Activated T-helper 1 cell treated with anti-CD3 and anti-CD28 coated beads, Interleukin-12 subunit alpha, Interleukin-12 subunit beta, Interleukin-2, Interleukin-4 antibody, amounts not matched to agents 30 ng/mL and 10 ng/mL and 1 ng/mL, durations not matched to agents 14 hours and 24 hours and 36 hours (primary cell): Measurements from ENCODE around the gene CCL4. TPM values are rescaled to one million over a fixed set of nuclear protein-coding genes. Genes with fewer than 3 reads are reported as not detected.
A peak's percentile ranks its signal among the peaks of the same experiment; 100 is the strongest.

Experiments
- DNase-seq: peaks from one replicate; pipeline ENCODE4 v3.0.0; 2021; ENCODE audit warnings: low spot score
- H3K27ac Mint-ChIP-seq: one replicate; pipeline ENCODE4 v1.8.0; 2021; ENCODE audit warnings: mild to moderate bottlenecking, mixed read lengths
- H3K27me3 Mint-ChIP-seq: one replicate; pipeline ENCODE4 v1.8.0; 2022; ENCODE audit warnings: mild to moderate bottlenecking, moderate library complexity, mixed read lengths; ENCODE audit not compliant: insufficient read depth
- H3K36me3 Mint-ChIP-seq: one replicate; pipeline ENCODE4 v1.8.0; 2021; ENCODE audit warnings: low read depth, mixed read lengths
- H3K4me1 Mint-ChIP-seq: one replicate; pipeline ENCODE4 v1.8.0; 2021; ENCODE audit warnings: low read depth, mixed read lengths
- H3K4me3 Mint-ChIP-seq: one replicate; pipeline ENCODE4 v1.8.0; 2021; ENCODE audit warnings: mild to moderate bottlenecking, moderate library complexity, mixed read lengths
- H3K9me3 Mint-ChIP-seq: one replicate; pipeline ENCODE4 v1.8.0; 2021; ENCODE audit warnings: mixed read lengths
- intact Hi-C: fragments of 100-400 bp; cut with micrococcal nuclease; formaldehyde crosslinking; loops from one replicate; pipeline ENCODE4 v1.15.1; 2024
- total RNA-seq: library from RNA; stranded (reverse); gene quantifications from 2 replicates; pipeline ENCODE4 v1.2.3, GENCODE V29; 2022

Gene CCL4
- total RNA-seq, 1 donor from 2014 or later, result 1,230 TPM

- intact Hi-C loops, result no loop called here
- Mint-ChIP-seq H3K27ac (no peak overlapping the region), H3K4me3 (no peak overlapping the region), H3K27me3 (peaks cover 3% of the 10 kb centered on the region), H3K36me3 (no peaks in the 10 kb centered on the region), H3K4me1 (no peaks in the 10 kb centered on the region), H3K9me3 (no peaks in the 10 kb centered on the region)
- DNase-seq, result no peak
Measured at GRCh38 chr17:36142806-36143205, 39.2 kb downstream of the CCL4 start.

- Mint-ChIP-seq H3K27ac (no peak overlapping the region), H3K4me1 (no peaks in the 10 kb centered on the region), H3K36me3 (no peaks in the 10 kb centered on the region), H3K27me3 (peaks cover 6% of the 10 kb centered on the region), H3K4me3 (no peak overlapping the region), H3K9me3 (no peaks in the 10 kb centered on the region)
- intact Hi-C loops, result no loop called here
- no peak for DNase-seq
Measured at GRCh38 chr17:36144014-36144413, 40.4 kb downstream of the CCL4 start.

GRCh38 chr17:36144981-36145729 lies 41.5 kb downstream of the CCL4 start:
- Mint-ChIP-seq H3K4me1 (no peaks in the 10 kb centered on the region), H3K27me3 (peaks cover 6% of the 10 kb centered on the region), H3K27ac (no peak overlapping the region), H3K4me3 (no peak overlapping the region), H3K36me3 (no peaks in the 10 kb centered on the region), H3K9me3 (no peaks in the 10 kb centered on the region)
- intact Hi-C loops, result no loop called here
- DNase-seq, result no peak

- DNase-seq, result no peak
- Mint-ChIP-seq H3K27me3 (peaks cover 9% of the 10 kb centered on the region), H3K36me3 (no peaks in the 10 kb centered on the region), H3K4me3 (no peak overlapping the region), H3K27ac (no peak overlapping the region), H3K4me1 (no peaks in the 10 kb centered on the region), H3K9me3 (no peaks in the 10 kb centered on the region)
- intact Hi-C loops, result no loop called here
Measured at GRCh38 chr17:36147601-36148000, 44.0 kb downstream of the CCL4 start.

- peak; percentile 48 for DNase-seq
- H3K4me1 Mint-ChIP-seq, result peaks cover 4% of the 10 kb centered on the region
- no peaks in the 10 kb centered on the region for H3K9me3 Mint-ChIP-seq
- H3K27ac Mint-ChIP-seq, result no peak overlapping the region
- H3K36me3 Mint-ChIP-seq, result no peaks in the 10 kb centered on the region
- intact Hi-C loops, result loop anchor here (1.0 kb wide), 4 partner anchors 76 to 299 kb away; no protein-coding TSS in a partner anchor
- peaks cover 11% of the 10 kb centered on the region for H3K27me3 Mint-ChIP-seq
- H3K4me3 Mint-ChIP-seq, result no peak overlapping the region
Measured at GRCh38 chr17:36148559-36149295, 45.1 kb downstream of the CCL4 start.

GRCh38 chr17:36149296-36149820 lies 45.7 kb downstream of the CCL4 start:
- peaks cover 10% of the 10 kb centered on the region for H3K4me1 Mint-ChIP-seq

GRCh38 chr17:36151891-36152638 lies 48.4 kb downstream of the CCL4 start:
- H3K4me1 Mint-ChIP-seq, result peaks cover 11% of the 10 kb centered on the region
- DNase-seq, result no peak
- no peaks in the 10 kb centered on the region for H3K36me3 Mint-ChIP-seq
- H3K9me3 Mint-ChIP-seq, result no peaks in the 10 kb centered on the region
- peaks cover 19% of the 10 kb centered on the region for H3K27me3 Mint-ChIP-seq
- H3K27ac Mint-ChIP-seq, result no peak overlapping the region
- no peak overlapping the region for H3K4me3 Mint-ChIP-seq
- intact Hi-C loops, result no loop called here

More at GRCh38 chr17:36149296-36149820, 45.7 kb downstream of the CCL4 start:
- intact Hi-C loops, result loop anchor here (1.0 kb wide), 4 partner anchors 77 to 300 kb away; no protein-coding TSS in a partner anchor
- Mint-ChIP-seq H3K27me3 (peaks cover 11% of the 10 kb centered on the region), H3K4me3 (no peak overlapping the region), H3K9me3 (no peaks in the 10 kb centered on the region), H3K36me3 (no peaks in the 10 kb centered on the region), H3K27ac (no peak overlapping the region)
- DNase-seq, result no peak

GRCh38 chr17:36152639-36153120 lies 49.1 kb downstream of the CCL4 start:
- DNase-seq, result no peak
- no peak overlapping the region for H3K27ac Mint-ChIP-seq
- H3K36me3 Mint-ChIP-seq, result no peaks in the 10 kb centered on the region
- H3K9me3 Mint-ChIP-seq, result no peaks in the 10 kb centered on the region
- no peak overlapping the region for H3K4me3 Mint-ChIP-seq
- peaks cover 20% of the 10 kb centered on the region for H3K27me3 Mint-ChIP-seq
- intact Hi-C loops, result no loop called here
- peaks cover 11% of the 10 kb centered on the region for H3K4me1 Mint-ChIP-seq

- no peaks in the 10 kb centered on the region for H3K36me3 Mint-ChIP-seq
- intact Hi-C loops, result no loop called here
- peaks cover 11% of the 10 kb centered on the region for H3K4me1 Mint-ChIP-seq
- no peak overlapping the region for H3K27ac Mint-ChIP-seq
- H3K9me3 Mint-ChIP-seq, result no peaks in the 10 kb centered on the region
- H3K4me3 Mint-ChIP-seq, result no peak overlapping the region
- no peak for DNase-seq
- H3K27me3 Mint-ChIP-seq, result peaks cover 17% of the 10 kb centered on the region
Measured at GRCh38 chr17:36153895-36154610, 50.4 kb downstream of the CCL4 start.

Other genes starting within 250 kb of the CCL4 start
- 0.13 TPM in 1 of 2 replicates, not detected in the other for gene HEATR9, start 234.9 kb upstream of the CCL4 start, total RNA-seq
- 25.4 and 30.2 TPM in 2 replicates for gene CCL5, start 223.5 kb upstream of the CCL4 start, total RNA-seq
- gene RDM1, start 173.1 kb upstream of the CCL4 start, total RNA-seq, result 1.7 and 2.3 TPM in 2 replicates
- gene LYZL6, start 160.1 kb upstream of the CCL4 start, total RNA-seq, result not detected in 2 replicates
- not detected in 2 replicates for gene CCL16, start 122.3 kb upstream of the CCL4 start, total RNA-seq
- gene CCL14, start 117.1 kb upstream of the CCL4 start, total RNA-seq, result not detected in 2 replicates
- not detected in 2 replicates for gene CCL15, start 102.3 kb upstream of the CCL4 start, total RNA-seq
- gene CCL23, start 85.9 kb upstream of the CCL4 start, total RNA-seq, result not detected in 2 replicates
- gene CCL18, start 39.6 kb upstream of the CCL4 start, total RNA-seq, result not detected in 2 replicates
- gene CCL3, start 13.7 kb upstream of the CCL4 start, total RNA-seq, result 1,244 and 1,261 TPM in 2 replicates
- gene TBC1D3B, start 72.8 kb downstream of the CCL4 start, total RNA-seq, result 7.1 and 9.1 TPM in 2 replicates
- 15.8 and 21.2 TPM in 2 replicates for gene CCL3L1, start 92.9 kb downstream of the CCL4 start, total RNA-seq
- 46.9 and 48.4 TPM in 2 replicates for gene CCL4L2, start 107.2 kb downstream of the CCL4 start, total RNA-seq
- 0.36 and 1.7 TPM in 2 replicates for gene TBC1D3I, start 160.7 kb downstream of the CCL4 start, total RNA-seq
- not detected in 2 replicates for gene TBC1D3G, start 220.1 kb downstream of the CCL4 start, total RNA-seq